Stomach (tissue), 19 donors: ENCODE results near the gene CDC6. TPM values are rescaled to one million over a fixed set of nuclear protein-coding genes. Genes with fewer than 3 reads are reported as not detected.

Experiments used
- DNase-seq, 2 donors: peaks; one replicate each; pipeline versions ENCODE4 v3.0.0 to v3.0.0-alpha.2; 2013 to 2019
- H3K27ac ChIP-seq, 5 donors: fragments of 200-600 bp in 4 of 5; sonication (generic) in 4 of 5; one replicate each; pipeline ENCODE4 v1.5.1; 2013 to 2019; ENCODE audit warnings: mild to moderate bottlenecking in 1 of 5, moderate library complexity in 1 of 5
- H3K27me3 ChIP-seq, 3 donors: fragments of 200-600 bp; sonication (generic); one replicate each; pipeline ENCODE4 v1.5.1; 2017 to 2019; ENCODE audit warnings: mixed run types in 1 of 3
- H3K36me3 ChIP-seq, 4 donors: fragments of 200-600 bp; sonication (generic); 1 replicate in 3 of 4; 2 replicates in 1 of 4; pipeline ENCODE4 v1.5.1; 2016 to 2019
- H3K4me1 ChIP-seq, 4 donors: fragments of 200-600 bp; sonication (generic); one replicate each; pipeline ENCODE4 v1.5.1; 2016 to 2019
- H3K4me3 ChIP-seq, 4 donors: fragments of 200-600 bp; sonication (generic) in 3 of 4; one replicate each; pipeline ENCODE4 v1.5.1; 2016 to 2019; ENCODE audit warnings: mild to moderate bottlenecking in 1 of 4
- H3K9me3 ChIP-seq, 4 donors: fragments of 200-600 bp; sonication (generic); one replicate each; pipeline ENCODE4 v1.5.1; 2016 to 2019
- EP300 ChIP-seq: sonication (generic); formaldehyde crosslinking; IDR thresholded peaks from one replicate; pipeline ENCODE4 v1.6.1; 2017; ENCODE audit warnings: antibody characterized with exemption
- POLR2A ChIP-seq, 4 donors: fragments of 450-650 bp; IDR thresholded peaks; one replicate each; pipeline ENCODE4 v1.6.1; 2016; ENCODE audit warnings: antibody characterized with exemption in 4 of 4, control low read depth in 2 of 4, mild to moderate bottlenecking in 1 of 4, moderate library complexity in 1 of 4
- POLR2AphosphoS5 ChIP-seq, 3 donors: sonication (generic); formaldehyde crosslinking; IDR thresholded peaks; one replicate each; pipeline ENCODE4 v1.6.1; 2016; ENCODE audit warnings: antibody characterized with exemption in 3 of 3
- WGBS, 5 donors: extraction: QIAGEN DNeasy Blood & Tissue Kit in 3 of 5; methylation state at CpG; one replicate each; pipeline versions ENCODE4 v1.1.5 to v1.1.7; 2013 to 2018; 5-methylcytosine and 5-hydroxymethylcytosine counted together
- intact Hi-C: fragments of 100-400 bp; cut with DNase I; formaldehyde crosslinking; loops from one replicate; pipeline ENCODE4 v1.15.1; 2023; ENCODE audit warnings: low total_unique reads
- long read RNA-seq, 10 donors: transcript quantifications; one replicate each; lab custom pipeline, GENCODE V29; 2026
- polyA plus RNA-seq, 3 donors: library from polyadenylated mRNA; stranded (reverse); fragments of 200-250 nt; gene quantifications; one replicate each; pipeline ENCODE4 v1.2.3, GENCODE V29; 2013
- total RNA-seq, 5 donors: library from RNA; depleted of rRNA; stranded (reverse); fragments of >200 nt; gene quantifications; one replicate each; pipeline versions ENCODE4 v1.1.0 to v1.2.3, GENCODE V29; 2014 to 2016
- TF ChIP-seq, protein P1 (sequence below), 7 experiments: fragments of 450-650 bp in 4 of 7; fragments of 200-600 bp in 3 of 7; sonication (generic) in 3 of 7; IDR thresholded peaks; one replicate each; pipeline ENCODE4 v1.5.1; 2016 to 2019; ENCODE audit warnings: antibody characterized with exemption in 7 of 7, control low read depth in 2 of 7, mild to moderate bottlenecking in 1 of 7
- donor health status: healthy with polysubstance abuse.
- donor health status: Bipolar disorder and iron deficiency.
- donor health status: healthy.

Gene CDC6
- total RNA-seq: 1 to 10 TPM in 4 of 5 donors, not detected in 1; 1.4 to 9.8 (median 4.5) TPM
- polyA plus RNA-seq: 1 to 10 TPM; 1.1 to 4.0 (median 3.1) TPM
- long read RNA-seq, donor 1, full-length matches to known transcripts: 2 of 2 reads
- long read RNA-seq, donor 1, partial matches to known transcripts: 0 of 2 reads
- long read RNA-seq, donor 1, other reads (novel, unspliced or antisense): 0 of 2 reads
- long read RNA-seq, donor 2, full-length matches to known transcripts: 2 of 2 reads
- long read RNA-seq, donor 2, partial matches to known transcripts: 0 of 2 reads
- long read RNA-seq, donor 2, other reads (novel, unspliced or antisense): 0 of 2 reads
- long read RNA-seq, donor 3, full-length matches to known transcripts: 2 of 2 reads
- long read RNA-seq, donor 3, partial matches to known transcripts: 0 of 2 reads
- long read RNA-seq, donor 3, other reads (novel, unspliced or antisense): 0 of 2 reads
- long read RNA-seq, donor 4: 0 reads
- long read RNA-seq, donor 5, full-length matches to known transcripts: 3 of 3 reads
- long read RNA-seq, donor 5, partial matches to known transcripts: 0 of 3 reads
- long read RNA-seq, donor 5, other reads (novel, unspliced or antisense): 0 of 3 reads
- long read RNA-seq, donor 6, full-length matches to known transcripts: 8 of 8 reads
- long read RNA-seq, donor 6, partial matches to known transcripts: 0 of 8 reads
- long read RNA-seq, donor 6, other reads (novel, unspliced or antisense): 0 of 8 reads
- long read RNA-seq, donor 7, full-length matches to known transcripts: 2 of 2 reads
- long read RNA-seq, donor 7, partial matches to known transcripts: 0 of 2 reads
- long read RNA-seq, donor 7, other reads (novel, unspliced or antisense): 0 of 2 reads
- long read RNA-seq, donor 8, full-length matches to known transcripts: 4 of 4 reads
- long read RNA-seq, donor 8, partial matches to known transcripts: 0 of 4 reads
- long read RNA-seq, donor 8, other reads (novel, unspliced or antisense): 0 of 4 reads
- long read RNA-seq, donor 9, partial matches to known transcripts: 0 of 1 reads
- long read RNA-seq, donor 9, other reads (novel, unspliced or antisense): 0 of 1 reads
- long read RNA-seq, donor 10: 0 reads

GRCh38 chr17:40287494-40288369, at the start of gene CDC6:
CDC6 (plus strand) TSS chr17:40287879; CDS start chr17:40289421, 1,542 bp downstream.
- WGBS, 5 donors: 0 to 1% (median 0%) methylated on average over 32 to 47 of the region's 47 CpGs
- DNase-seq: peak; percentile 99 to 100
- Histone ChIP-seq H3K27ac (peak within 1 kb of the TSS in 4 of 5 donors; percentile 8 to 62 (median 53)), H3K27me3 (no peaks in the 10 kb centered on the region), H3K4me3 (peak within 1 kb of the TSS; percentile 45 to 70 (median 64)), H3K36me3 (peaks cover 0 to under 1% (median 0%) of the 10 kb centered on the region in 4 donors), H3K4me1 (peaks cover 15 to 52% (median 31%) of the 10 kb centered on the region in 4 donors), H3K9me3 (no peaks in the 10 kb centered on the region)
- intact Hi-C loops: no loop called here
- TF ChIP-seq, protein P1, sequence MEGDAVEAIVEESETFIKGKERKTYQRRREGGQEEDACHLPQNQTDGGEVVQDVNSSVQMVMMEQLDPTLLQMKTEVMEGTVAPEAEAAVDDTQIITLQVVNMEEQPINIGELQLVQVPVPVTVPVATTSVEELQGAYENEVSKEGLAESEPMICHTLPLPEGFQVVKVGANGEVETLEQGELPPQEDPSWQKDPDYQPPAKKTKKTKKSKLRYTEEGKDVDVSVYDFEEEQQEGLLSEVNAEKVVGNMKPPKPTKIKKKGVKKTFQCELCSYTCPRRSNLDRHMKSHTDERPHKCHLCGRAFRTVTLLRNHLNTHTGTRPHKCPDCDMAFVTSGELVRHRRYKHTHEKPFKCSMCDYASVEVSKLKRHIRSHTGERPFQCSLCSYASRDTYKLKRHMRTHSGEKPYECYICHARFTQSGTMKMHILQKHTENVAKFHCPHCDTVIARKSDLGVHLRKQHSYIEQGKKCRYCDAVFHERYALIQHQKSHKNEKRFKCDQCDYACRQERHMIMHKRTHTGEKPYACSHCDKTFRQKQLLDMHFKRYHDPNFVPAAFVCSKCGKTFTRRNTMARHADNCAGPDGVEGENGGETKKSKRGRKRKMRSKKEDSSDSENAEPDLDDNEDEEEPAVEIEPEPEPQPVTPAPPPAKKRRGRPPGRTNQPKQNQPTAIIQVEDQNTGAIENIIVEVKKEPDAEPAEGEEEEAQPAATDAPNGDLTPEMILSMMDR (IDR thresholded peaks at IDR 0.05): no peak
- TF ChIP-seq EP300 (no peak), POLR2AphosphoS5 (IDR thresholded peaks at IDR 0.05) (peak; percentile 40 to 96 (median 76)), POLR2A (IDR thresholded peaks at IDR 0.05) (no peak)

DNA sequence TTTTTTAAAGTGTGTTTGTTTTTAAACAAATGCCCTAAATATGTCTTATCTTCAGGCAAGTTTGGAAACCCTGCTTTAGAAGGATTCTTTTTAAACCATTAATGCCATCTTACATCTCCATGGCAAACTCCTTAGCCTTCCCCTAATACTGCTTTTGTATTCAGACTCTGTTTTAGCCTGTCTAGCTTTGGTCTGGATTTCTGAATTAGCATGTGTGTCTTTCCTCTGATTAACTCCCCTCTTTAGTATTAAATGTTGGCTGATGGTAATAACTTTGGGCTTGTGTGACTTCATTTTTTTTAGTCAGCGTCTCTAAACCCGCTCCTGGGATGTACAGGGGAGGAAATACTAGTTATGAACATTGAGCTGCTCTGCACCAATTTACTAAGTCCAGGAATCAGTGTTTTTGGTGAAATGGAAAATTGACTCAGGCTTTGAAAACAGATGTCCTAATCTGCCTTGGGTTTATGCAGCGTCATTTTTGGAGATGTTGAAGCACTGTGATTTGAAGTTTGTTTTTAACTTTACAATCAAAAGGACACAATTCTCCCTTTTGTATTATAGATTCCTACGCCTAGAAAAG, 46.3 kb upstream of the CDC6 start:
- H3K27ac ChIP-seq: no peak overlapping the region
- no peak for DNase-seq
- no peak overlapping the region for H3K4me3 ChIP-seq
- H3K4me1 ChIP-seq: peaks cover 0 to 60% (median 24%) of the 10 kb centered on the region in 4 donors
- H3K27me3 ChIP-seq: no peaks in the 10 kb centered on the region
- intact Hi-C loops: no loop called here
- TF ChIP-seq POLR2AphosphoS5 (IDR thresholded peaks at IDR 0.05) (no peak), EP300 (no peak), POLR2A (IDR thresholded peaks at IDR 0.05) (no peak)
- TF ChIP-seq, protein P1 (IDR thresholded peaks at IDR 0.05): no peak
- H3K9me3 ChIP-seq: no peaks in the 10 kb centered on the region
- 71 to 85% (median 81%) methylated on average over 4 of the region's 4 CpGs for WGBS, 5 donors
- peaks cover 0 to 6% (median 0%) of the 10 kb centered on the region in 4 donors for H3K36me3 ChIP-seq

- no peak for DNase-seq
- WGBS, 5 donors: 75 to 92% (median 80%) methylated on average over 3 of the region's 3 CpGs
- TF ChIP-seq EP300 (no peak), POLR2AphosphoS5 (IDR thresholded peaks at IDR 0.05) (no peak), POLR2A (IDR thresholded peaks at IDR 0.05) (no peak)
- TF ChIP-seq, protein P1 (IDR thresholded peaks at IDR 0.05): no peak
- peaks cover 0 to 6% (median 0%) of the 10 kb centered on the region in 4 donors for H3K36me3 ChIP-seq
- no peaks in the 10 kb centered on the region for H3K27me3 ChIP-seq
- no peaks in the 10 kb centered on the region for H3K9me3 ChIP-seq
- no peak overlapping the region for H3K27ac ChIP-seq
- H3K4me3 ChIP-seq: no peak overlapping the region
- peaks cover 0 to 53% (median 24%) of the 10 kb centered on the region in 4 donors for H3K4me1 ChIP-seq
- intact Hi-C loops: no loop called here
Measured at GRCh38 chr17:40242774-40243173, 44.9 kb upstream of the CDC6 start.
